LNCAP (cell line): ENCODE data around the gene CADM1.
A peak's percentile ranks its signal among the peaks of the same experiment; 100 is the strongest.

Source experiments
- TF ChIP-seq, protein P1 (sequence below): fragments of 450-650 bp; IDR thresholded peaks from 2 replicates; pipeline ENCODE4 v1.5.1; 2017; ENCODE audit warnings: mild to moderate bottlenecking

The CADM1 gene

DNA sequence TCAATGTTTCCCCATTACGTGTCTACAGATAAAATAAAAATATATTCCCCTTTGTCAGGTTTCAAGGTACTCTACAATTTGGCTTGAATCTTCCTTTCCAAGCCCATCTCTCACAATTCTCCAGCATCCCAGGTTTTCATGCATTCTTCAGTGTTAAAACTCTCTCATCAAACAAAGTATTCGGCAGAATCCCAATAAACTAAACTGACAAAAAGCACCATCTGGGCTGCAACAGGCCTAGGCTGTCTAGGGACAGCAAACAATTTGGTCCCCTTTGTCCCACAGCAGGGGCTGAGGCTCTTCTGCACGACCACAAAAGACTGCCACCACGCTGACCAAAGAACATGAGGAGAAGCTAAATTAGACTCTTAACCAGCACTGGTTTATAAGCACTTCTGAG is 159.4 kb downstream of the CADM1 start:
- TF ChIP-seq, protein P1, sequence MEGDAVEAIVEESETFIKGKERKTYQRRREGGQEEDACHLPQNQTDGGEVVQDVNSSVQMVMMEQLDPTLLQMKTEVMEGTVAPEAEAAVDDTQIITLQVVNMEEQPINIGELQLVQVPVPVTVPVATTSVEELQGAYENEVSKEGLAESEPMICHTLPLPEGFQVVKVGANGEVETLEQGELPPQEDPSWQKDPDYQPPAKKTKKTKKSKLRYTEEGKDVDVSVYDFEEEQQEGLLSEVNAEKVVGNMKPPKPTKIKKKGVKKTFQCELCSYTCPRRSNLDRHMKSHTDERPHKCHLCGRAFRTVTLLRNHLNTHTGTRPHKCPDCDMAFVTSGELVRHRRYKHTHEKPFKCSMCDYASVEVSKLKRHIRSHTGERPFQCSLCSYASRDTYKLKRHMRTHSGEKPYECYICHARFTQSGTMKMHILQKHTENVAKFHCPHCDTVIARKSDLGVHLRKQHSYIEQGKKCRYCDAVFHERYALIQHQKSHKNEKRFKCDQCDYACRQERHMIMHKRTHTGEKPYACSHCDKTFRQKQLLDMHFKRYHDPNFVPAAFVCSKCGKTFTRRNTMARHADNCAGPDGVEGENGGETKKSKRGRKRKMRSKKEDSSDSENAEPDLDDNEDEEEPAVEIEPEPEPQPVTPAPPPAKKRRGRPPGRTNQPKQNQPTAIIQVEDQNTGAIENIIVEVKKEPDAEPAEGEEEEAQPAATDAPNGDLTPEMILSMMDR: no peak

DNA sequence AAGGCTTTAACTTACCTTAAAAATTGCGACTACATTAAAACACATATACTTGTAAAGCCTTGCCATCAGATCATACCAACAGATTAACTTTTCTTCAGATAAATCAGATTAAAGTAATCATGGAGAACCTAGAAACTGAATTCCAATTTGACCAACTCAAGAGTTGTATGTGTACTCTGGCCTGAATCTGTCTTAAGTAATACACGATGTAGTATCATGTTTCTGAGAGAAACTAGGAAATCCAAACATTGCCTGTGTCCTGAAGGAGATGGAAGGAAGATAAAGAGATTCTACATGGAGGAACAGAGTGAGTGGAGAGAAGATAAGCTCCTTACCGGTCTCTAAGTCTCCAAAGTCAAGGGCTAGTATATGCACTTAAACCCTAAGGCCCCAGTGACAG is 162.1 kb downstream of the CADM1 start:
- TF ChIP-seq, protein P1: no peak

DNA sequence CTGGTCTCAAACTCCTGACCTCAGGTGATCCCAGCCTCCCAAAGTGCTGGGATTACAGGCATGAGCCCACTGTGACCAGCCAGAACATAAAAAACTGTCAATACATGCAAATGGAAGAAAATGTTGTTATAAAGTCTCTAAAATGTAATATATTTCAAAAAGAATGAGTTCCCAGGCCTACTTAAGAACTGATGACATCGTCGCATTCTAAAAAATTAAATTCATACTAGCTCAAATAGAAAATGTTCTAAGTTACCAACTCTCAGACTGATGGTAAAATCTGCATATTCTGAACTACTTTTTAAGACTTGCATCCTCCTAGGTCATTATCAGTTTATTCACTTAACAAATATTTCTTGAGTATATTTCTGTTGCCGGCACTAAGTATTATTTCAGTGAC is 163.3 kb downstream of the CADM1 start:
- TF ChIP-seq, protein P1: no peak

DNA sequence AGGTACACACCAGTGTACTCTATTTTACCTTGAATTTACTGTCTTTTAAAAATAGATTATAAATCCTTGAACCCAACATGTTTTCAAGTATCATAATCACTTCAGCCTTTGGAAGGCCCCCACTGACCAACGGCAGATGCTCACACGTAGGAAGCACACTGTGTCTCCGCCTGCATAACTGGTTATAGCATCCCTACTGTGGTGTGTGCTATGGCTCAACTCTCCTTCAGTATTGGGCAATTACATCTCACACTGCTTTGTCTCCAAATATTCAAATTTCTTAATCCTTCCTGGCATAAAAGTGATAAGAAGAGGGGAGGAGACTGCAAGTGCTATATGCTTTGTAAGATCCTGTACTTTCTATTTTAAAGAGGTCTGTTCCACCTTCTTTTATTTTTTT is 165.7 kb downstream of the CADM1 start:
- TF ChIP-seq, protein P1: no peak

DNA sequence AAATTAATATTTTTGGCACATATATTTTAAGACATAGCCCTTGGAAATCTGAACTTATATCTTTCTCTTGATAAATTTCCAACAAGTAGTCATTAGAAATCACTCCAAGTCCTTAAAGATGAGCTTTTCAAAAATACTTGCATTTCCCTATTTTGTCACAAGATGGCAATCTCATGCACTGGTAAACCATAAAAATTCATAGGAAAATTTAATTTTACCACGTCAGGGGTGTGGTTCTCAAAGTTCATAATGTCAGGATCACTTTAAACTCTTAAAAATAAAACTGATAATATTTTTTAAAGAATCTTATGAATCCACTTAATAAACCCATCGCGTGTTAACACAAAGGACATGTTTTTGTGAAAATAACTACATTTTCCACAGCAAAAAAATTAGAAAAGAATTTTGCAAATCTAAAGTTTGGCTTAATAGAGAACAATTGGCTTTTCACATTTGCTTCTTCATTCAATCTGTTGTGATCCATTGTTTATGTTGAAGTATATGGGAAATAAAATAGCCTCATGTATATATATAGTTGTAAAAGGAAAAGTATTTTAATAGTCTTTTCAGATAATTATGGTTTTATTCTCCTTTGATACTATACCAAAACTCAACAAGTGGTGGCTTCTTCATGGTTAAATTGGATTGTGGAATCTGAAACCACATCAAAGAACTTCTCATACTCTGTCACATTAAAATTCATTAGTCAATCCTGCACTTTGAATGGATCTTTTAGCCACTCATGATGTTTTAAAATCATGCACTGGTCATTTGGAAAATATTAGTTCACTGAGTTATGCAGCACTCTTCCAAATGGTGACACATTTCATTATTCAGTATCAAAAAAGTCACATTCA is 169.1 kb downstream of the CADM1 start:
- TF ChIP-seq, protein P1: peak; percentile 69

DNA sequence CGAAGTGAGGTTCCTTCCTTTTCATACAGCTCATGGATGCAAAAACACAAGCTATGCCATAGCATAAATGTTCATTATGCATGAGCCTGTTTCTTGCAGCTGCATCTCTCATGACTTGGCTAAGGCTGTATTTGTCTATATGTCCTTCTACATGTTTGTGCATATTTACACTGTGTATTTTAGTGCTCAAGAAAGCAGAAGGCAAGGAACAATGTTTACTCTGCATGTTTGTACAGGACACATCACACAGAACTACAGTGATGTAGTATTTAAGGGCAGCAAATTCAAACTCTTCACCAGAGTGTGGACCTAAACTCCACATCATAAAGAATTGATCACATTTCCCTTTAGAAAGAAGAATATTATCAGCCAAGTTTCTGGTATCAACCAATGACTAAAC is 170.3 kb downstream of the CADM1 start:
- TF ChIP-seq, protein P1: no peak

DNA sequence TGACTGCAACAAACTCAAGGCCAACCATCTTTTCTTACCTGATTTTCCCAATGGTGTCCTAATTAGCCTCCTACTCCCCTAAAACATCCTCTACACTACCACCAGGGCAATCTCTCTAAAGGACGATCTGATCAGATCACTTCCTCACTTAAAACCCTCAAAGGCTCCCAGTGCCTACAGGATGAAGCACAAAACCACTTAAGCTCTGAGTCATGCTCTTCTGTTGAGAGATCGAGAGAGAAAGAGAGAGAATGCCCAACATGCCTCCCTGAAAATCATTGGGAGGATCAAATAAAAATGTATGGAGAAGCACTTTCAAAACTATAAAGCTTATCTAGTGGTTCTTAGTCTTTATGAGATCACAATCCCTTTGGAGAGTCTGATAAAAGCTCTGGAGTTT is 171.1 kb downstream of the CADM1 start:
- TF ChIP-seq, protein P1: no peak
